HPDE6-E6E7 (cell line): ENCODE results near the gene FAM227B.

ENCODE experiments used
- DNase-seq: peaks from one replicate; pipeline ENCODE4 v3.0.0; 2011; ENCODE audit warnings: missing footprints; ENCODE audit errors: extremely low spot score

Gene FAM227B

GRCh38 chr15:49297584-49297983 is 323.0 kb downstream of the FAM227B start:
- no peak for DNase-seq

GRCh38 chr15:49296258-49296657 is 324.4 kb downstream of the FAM227B start:
- no peak for DNase-seq

- no peak for DNase-seq
Measured at GRCh38 chr15:49293941-49294340, 326.7 kb downstream of the FAM227B start.

GRCh38 chr15:49290191-49290590 is 330.4 kb downstream of the FAM227B start:
- no peak for DNase-seq

GRCh38 chr15:49288391-49288790 is 332.2 kb downstream of the FAM227B start:
- no peak for DNase-seq

GRCh38 chr15:49287481-49287880 is 333.1 kb downstream of the FAM227B start:
- no peak for DNase-seq

GRCh38 chr15:49286649-49287404 is 333.8 kb downstream of the FAM227B start:
- DNase-seq: no peak

GRCh38 chr15:49282366-49282765 is 338.3 kb downstream of the FAM227B start:
- no peak for DNase-seq

GRCh38 chr15:49279521-49280456 is 340.8 kb downstream of the FAM227B start:
- no peak for DNase-seq

GRCh38 chr15:49278751-49279150 is 341.9 kb downstream of the FAM227B start:
- DNase-seq: no peak
